ENCODE data around the gene ADRA2C.

The ADRA2C gene

DNA sequence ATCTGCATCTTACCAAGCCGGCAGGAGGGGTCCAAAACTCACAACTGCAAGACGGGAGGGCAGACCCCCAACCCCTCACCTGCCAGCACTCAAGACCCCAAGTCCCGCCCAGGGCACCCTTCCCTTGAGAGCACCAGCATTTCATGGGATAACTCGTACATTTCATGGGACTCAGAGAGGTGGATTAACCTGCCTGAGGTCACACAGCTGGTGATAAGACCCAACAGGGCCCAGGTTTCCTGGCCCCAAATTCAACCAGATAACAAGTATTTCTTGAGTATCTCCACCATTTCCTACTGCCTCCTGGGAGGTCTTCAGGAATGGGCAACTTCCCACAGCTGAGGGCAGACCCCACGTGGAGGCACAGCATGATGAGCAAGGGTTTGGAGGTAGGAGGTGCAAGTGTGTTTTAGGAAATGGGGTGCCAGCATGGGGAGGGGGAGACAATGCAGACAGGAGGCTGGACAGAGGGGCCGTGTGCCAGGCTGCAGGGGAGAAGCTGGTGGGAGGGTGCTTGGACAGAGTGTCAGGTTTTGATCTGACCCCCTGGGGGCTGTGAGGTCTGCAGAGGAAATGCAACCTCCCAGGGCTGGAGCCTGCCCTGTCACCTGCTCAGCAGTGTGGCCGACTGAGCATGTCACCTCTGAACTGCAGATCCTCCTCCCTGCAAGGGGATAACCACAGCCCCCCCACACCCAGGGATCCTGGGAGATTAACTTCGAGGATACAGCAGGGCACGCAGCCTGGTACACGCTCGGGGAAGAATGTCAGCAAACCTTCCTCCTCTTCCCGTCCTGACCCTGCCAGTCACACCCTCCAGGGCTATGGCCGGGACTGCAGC lies 4.4 kb downstream of the ADRA2C start:
- ATAC-seq (replicated peaks): no peak
- H3K36me3 Mint-ChIP-seq: peaks cover 0 to 1% of the 10 kb centered on the region in 2 donors
- no peak for DNase-seq
- H3K27me3 Mint-ChIP-seq: peaks cover 21 to 56% of the 10 kb centered on the region in 2 donors
- no peak overlapping the region for H3K27ac Mint-ChIP-seq
- H3K4me1 Mint-ChIP-seq: peaks cover 2 to 10% of the 10 kb centered on the region in 2 donors
- no peaks in the 10 kb centered on the region for H3K9me3 Mint-ChIP-seq
- H3K4me3 Mint-ChIP-seq: no peak overlapping the region

- Mint-ChIP-seq H3K27ac (no peak overlapping the region), H3K27me3 (peaks cover 21 to 56% of the 10 kb centered on the region in 2 donors), H3K4me1 (peaks cover 2 to 10% of the 10 kb centered on the region in 2 donors), H3K9me3 (no peaks in the 10 kb centered on the region), H3K4me3 (no peak overlapping the region), H3K36me3 (peaks cover 0 to 1% of the 10 kb centered on the region in 2 donors)
- ATAC-seq (replicated peaks): no peak
- no peak for DNase-seq
Observed at GRCh38 chr4:3771164-3771809, 5.1 kb downstream of the ADRA2C start.

DNA sequence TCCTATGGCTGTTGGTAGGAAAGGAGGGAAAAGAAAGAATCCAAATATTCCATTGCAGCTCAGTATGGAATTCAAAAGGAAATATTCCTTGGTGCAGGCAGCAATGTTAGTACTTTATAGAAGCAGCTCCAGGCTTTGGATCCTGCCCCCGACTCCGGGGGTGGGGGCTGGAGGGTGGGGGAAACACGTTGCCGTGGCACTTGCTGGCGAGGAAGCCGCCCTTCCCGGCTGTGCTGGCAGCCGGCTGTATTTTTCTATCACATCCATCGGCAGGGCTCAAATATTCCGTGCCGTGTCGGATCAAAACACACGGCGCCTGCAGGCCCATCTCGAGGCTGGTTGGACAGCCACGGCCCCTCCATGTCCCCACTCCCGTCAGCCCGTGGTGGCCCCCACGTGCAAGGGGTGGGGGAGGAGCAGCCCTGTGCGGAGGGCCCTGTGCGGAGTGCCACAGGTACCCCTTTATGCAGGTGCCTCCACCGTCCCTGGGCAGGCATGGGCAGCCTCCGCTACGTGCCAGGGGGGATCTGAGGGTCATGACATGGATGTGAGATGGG lies 5.8 kb downstream of the ADRA2C start:
- no peak for DNase-seq
- Mint-ChIP-seq H3K4me3 (no peak overlapping the region), H3K9me3 (no peaks in the 10 kb centered on the region), H3K4me1 (peaks cover 2 to 5% of the 10 kb centered on the region in 2 donors), H3K27me3 (peaks cover 17 to 50% of the 10 kb centered on the region in 2 donors), H3K36me3 (peaks cover 0 to 1% of the 10 kb centered on the region in 2 donors), H3K27ac (no peak overlapping the region)
- no peak for ATAC-seq (replicated peaks)

DNA sequence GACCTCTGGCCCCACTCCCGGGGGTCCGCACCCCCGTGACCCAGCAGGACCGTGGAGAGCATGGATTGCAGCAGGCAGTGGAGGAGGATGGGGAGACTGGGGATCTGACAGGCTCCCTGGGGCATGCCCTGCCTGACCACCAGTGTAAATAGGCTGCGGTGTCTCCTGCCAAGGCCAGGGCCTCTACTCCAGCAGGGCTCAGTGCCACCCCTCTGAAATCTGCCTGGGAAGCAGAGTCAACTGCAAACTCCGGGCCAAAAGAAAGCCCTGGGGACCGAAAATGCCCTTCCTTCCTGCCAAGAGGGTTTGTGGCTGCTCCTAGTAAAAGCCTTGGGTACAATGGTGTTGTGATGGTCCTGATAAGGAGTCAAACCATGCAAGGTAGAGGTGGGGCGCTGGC lies 6.4 kb downstream of the ADRA2C start:
- Mint-ChIP-seq H3K27ac (no peak overlapping the region), H3K27me3 (peaks cover 14 to 44% of the 10 kb centered on the region in 2 donors), H3K9me3 (no peaks in the 10 kb centered on the region), H3K36me3 (peaks cover 0 to under 1% of the 10 kb centered on the region in 2 donors), H3K4me3 (no peak overlapping the region), H3K4me1 (peaks cover 1 to 3% of the 10 kb centered on the region in 2 donors)
- no peak for ATAC-seq (replicated peaks)
- no peak for DNase-seq

GRCh38 chr4:3773552-3774001 lies 7.4 kb downstream of the ADRA2C start:
- Mint-ChIP-seq H3K9me3 (peaks cover 0 to 3% of the 10 kb centered on the region in 2 donors), H3K27me3 (peaks cover 11 to 35% of the 10 kb centered on the region in 2 donors)

GRCh38 chr4:3774253-3774883 lies 8.2 kb downstream of the ADRA2C start:
- no peak for DNase-seq
- Mint-ChIP-seq H3K9me3 (peaks cover 0 to 3% of the 10 kb centered on the region in 2 donors), H3K27me3 (peaks cover 8 to 27% of the 10 kb centered on the region in 2 donors), H3K4me3 (no peak overlapping the region), H3K4me1 (no peaks in the 10 kb centered on the region), H3K27ac (no peak overlapping the region), H3K36me3 (no peaks in the 10 kb centered on the region)
- ATAC-seq (replicated peaks): no peak

More at GRCh38 chr4:3773552-3774001, 7.4 kb downstream of the ADRA2C start:
- DNase-seq (no peak), ATAC-seq (replicated peaks) (no peak)
- H3K27ac Mint-ChIP-seq: no peak overlapping the region
- H3K36me3 Mint-ChIP-seq: no peaks in the 10 kb centered on the region
- H3K4me1 Mint-ChIP-seq: no peaks in the 10 kb centered on the region
- H3K4me3 Mint-ChIP-seq: no peak overlapping the region

DNA sequence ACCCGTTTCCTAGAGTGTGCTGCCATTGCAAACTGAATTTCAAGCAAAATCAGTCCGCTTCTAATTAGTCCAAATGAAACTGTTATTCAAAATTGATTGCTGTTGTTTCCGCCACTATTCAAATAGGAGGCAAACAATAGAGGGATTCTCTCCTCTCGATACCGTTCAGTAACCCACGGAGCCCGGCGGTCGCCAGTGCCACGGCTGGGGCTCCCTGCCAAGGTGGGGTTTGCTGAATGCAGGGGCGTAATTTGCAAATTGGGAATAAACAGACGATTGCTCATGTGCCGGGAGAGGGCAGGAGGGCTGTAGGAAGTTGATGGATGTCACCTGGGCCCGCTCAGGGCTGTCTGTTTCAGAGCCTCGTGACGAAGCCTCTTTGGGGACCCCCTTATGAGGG lies 8.8 kb downstream of the ADRA2C start:
- no peaks in the 10 kb centered on the region for H3K36me3 Mint-ChIP-seq
- H3K27me3 Mint-ChIP-seq: peaks cover 8 to 20% of the 10 kb centered on the region in 2 donors
- DNase-seq: no peak
- no peak overlapping the region for H3K27ac Mint-ChIP-seq
- H3K4me1 Mint-ChIP-seq: no peaks in the 10 kb centered on the region
- no peak overlapping the region for H3K4me3 Mint-ChIP-seq
- H3K9me3 Mint-ChIP-seq: peaks cover 0 to 3% of the 10 kb centered on the region in 2 donors
- no peak for ATAC-seq (replicated peaks)

DNA sequence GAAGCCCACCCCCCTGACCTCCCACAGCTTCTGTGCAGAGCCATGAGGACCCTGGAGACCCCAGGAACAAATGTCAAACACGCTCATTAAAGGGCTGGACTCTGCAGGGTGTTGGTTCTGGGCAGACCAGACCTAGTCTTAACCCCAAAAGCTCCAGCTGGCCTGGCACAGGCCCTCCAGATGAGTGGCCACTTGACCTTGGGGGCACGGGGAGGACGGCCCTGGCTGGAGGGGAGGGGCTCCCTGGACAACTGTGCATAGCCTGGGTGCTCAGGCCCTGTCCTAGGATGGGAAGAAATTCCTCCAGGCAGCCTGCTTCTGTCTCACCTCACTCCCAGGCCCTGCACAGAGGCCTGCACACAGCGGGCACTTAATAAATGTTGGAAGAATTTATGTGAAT lies 9.4 kb downstream of the ADRA2C start:
- Mint-ChIP-seq H3K9me3 (peaks cover 0 to 3% of the 10 kb centered on the region in 2 donors), H3K4me1 (no peaks in the 10 kb centered on the region), H3K36me3 (no peaks in the 10 kb centered on the region), H3K27me3 (peaks cover 8 to 15% of the 10 kb centered on the region in 2 donors), H3K4me3 (no peak overlapping the region), H3K27ac (no peak overlapping the region)
- no peak for DNase-seq
- no peak for ATAC-seq (replicated peaks)

DNA sequence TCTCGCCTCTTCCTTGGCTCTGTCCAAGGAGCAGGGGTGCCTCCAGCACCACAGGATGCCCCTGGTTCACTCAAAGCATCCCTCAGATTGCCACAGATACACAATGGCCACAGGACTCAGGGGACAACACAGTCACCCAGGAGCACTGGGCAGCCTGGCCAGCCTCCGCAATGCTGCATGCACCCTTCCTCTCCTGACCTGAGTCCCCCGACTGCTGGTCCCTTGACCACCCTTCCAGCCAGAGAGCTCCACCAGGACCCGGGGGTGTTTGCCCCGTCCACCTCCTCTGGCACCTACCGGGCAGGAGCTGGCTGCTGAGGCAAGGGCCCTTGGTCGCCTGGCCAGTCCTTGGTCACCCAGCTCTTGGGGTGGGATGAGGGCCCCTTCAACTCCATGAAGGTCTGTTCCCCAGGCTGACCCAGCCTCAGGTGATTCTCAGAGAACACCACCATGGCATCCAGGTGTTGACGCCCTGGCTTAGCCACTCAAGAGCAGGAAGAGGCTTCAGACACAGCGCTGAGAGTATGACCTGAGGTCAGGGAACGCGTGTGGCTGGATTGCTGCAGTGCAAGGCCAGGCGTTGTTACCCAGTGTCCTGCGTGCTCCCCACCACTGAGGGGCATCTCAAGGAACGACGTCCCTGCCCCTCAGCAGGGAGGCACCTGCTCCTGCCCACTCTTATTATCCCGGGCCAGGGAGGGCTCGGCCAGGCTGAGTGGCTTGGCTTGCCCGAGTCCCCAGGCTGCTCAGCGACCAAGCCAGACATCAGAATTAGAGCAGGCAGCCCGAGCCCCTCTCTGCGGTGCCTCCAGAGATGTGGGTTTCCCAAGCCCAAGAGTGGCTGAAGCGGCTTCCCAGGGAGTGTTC lies 10.2 kb downstream of the ADRA2C start:
- Mint-ChIP-seq H3K27me3 (peaks cover 6 to 8% of the 10 kb centered on the region in 2 donors), H3K27ac (no peak overlapping the region)
- ATAC-seq (replicated peaks): no peak

DNA sequence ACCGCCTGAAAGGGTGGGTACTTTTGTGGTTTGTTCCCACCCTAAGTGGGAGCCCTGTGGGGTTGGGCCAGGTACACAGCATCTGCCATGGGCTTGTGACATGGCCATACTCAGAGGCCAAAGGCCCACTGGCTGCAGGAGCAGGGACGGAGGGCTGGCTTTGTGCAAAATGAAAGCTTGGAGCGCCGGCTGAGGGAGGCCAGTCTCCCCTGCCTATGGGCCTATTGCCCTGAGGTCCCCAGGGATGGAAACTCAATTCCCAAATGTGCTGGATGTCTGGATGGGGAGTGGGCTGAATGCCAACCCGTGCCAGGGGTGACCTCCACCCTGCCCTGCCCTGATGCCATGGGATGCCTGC lies 10.8 kb downstream of the ADRA2C start:
- Mint-ChIP-seq H3K4me1 (no peaks in the 10 kb centered on the region), H3K36me3 (peaks cover 0 to 3% of the 10 kb centered on the region in 2 donors), H3K4me3 (no peak overlapping the region), H3K27ac (no peak overlapping the region), H3K9me3 (peaks cover 4 to 11% of the 10 kb centered on the region in 2 donors), H3K27me3 (peaks cover 4 to 8% of the 10 kb centered on the region in 2 donors)
- no peak for ATAC-seq (replicated peaks)
- no peak for DNase-seq

More for the DNA sequence above, 10.2 kb downstream of the ADRA2C start:
- Mint-ChIP-seq H3K36me3 (peaks cover 0 to 3% of the 10 kb centered on the region in 2 donors), H3K4me1 (no peaks in the 10 kb centered on the region), H3K4me3 (no peak overlapping the region), H3K9me3 (peaks cover 4 to 7% of the 10 kb centered on the region in 2 donors)
- DNase-seq: no peak

- H3K9me3 Mint-ChIP-seq: peaks cover 4 to 11% of the 10 kb centered on the region in 2 donors
- peaks cover 4% of the 10 kb centered on the region in 2 donors for H3K27me3 Mint-ChIP-seq
- H3K4me3 Mint-ChIP-seq: no peak overlapping the region
- H3K36me3 Mint-ChIP-seq: peaks cover 0 to 3% of the 10 kb centered on the region in 2 donors
- no peak overlapping the region for H3K27ac Mint-ChIP-seq
- no peaks in the 10 kb centered on the region for H3K4me1 Mint-ChIP-seq
- ATAC-seq (replicated peaks): no peak
- no peak for DNase-seq
Observed at GRCh38 chr4:3777669-3778068, 11.5 kb downstream of the ADRA2C start.

GRCh38 chr4:3779509-3779908 lies 13.3 kb downstream of the ADRA2C start:
- Mint-ChIP-seq H3K4me3 (no peak overlapping the region), H3K27me3 (peaks cover 6 to 9% of the 10 kb centered on the region in 2 donors), H3K9me3 (peaks cover 4 to 11% of the 10 kb centered on the region in 2 donors), H3K27ac (no peak overlapping the region), H3K36me3 (peaks cover 0 to 3% of the 10 kb centered on the region in 2 donors), H3K4me1 (no peaks in the 10 kb centered on the region)
- no peak for ATAC-seq (replicated peaks)
- no peak for DNase-seq

GRCh38 chr4:3780347-3781171 lies 14.4 kb downstream of the ADRA2C start:
- H3K36me3 Mint-ChIP-seq: peaks cover 0 to 3% of the 10 kb centered on the region in 2 donors
- no peaks in the 10 kb centered on the region for H3K4me1 Mint-ChIP-seq
- peaks cover 6 to 9% of the 10 kb centered on the region in 2 donors for H3K27me3 Mint-ChIP-seq
- no peak overlapping the region for H3K4me3 Mint-ChIP-seq
- peaks cover 4 to 11% of the 10 kb centered on the region in 2 donors for H3K9me3 Mint-ChIP-seq
- DNase-seq: no peak
- ATAC-seq (replicated peaks): no peak
- peak overlapping the region; percentile 1 for H3K27ac Mint-ChIP-seq

Measured in stimulated activated naive B cell treated with anti-CD40 and anti-IgM and Interleukin-4, amounts not matched to agents 10 μg/mL and 1 μg/mL and 100 μg/mL, for 72 hours (primary cell).